OCI-LY7 (cell line): ENCODE results near the gene CABP7. TPM values are rescaled to one million over a fixed set of nuclear protein-coding genes. Genes with fewer than 3 reads are reported as not detected.

ENCODE experiments used
- BruUV-seq: library from RNA; stranded (reverse); fragments of 400-500 nt; replicated peaks from 2 replicates; lab custom pipeline; 2021; lab: Mats Ljungman, UMichigan
- CTCF ChIA-PET: fragments of 300-600 bp; sonication (Branson Sonifier 250); formaldehyde crosslinking; loops from one replicate; lab custom pipeline; 2022; ENCODE audit warnings: antibody characterized with exemption; ENCODE audit not compliant: unreplicated experiment; lab: Charles Lee
- POLR2A ChIA-PET: fragments of 300-600 bp; sonication (Branson Sonifier 250); formaldehyde crosslinking; loops from one replicate; lab custom pipeline; 2022; ENCODE audit warnings: antibody characterized with exemption; lab: Charles Lee
- DNase-seq: peaks from one replicate; pipeline ENCODE4 v3.0.0-alpha.2; 2015; ENCODE audit warnings: low spot score
- H2AFZ ChIP-seq: fragments of 200-600 bp; sonication (generic), shearing (Covaris generic); 2 replicates; pipeline ENCODE4 v1.6.1; 2014; ENCODE audit warnings: mild to moderate bottlenecking, antibody characterized with exemption, low read length, moderate library complexity
- H3K27ac ChIP-seq: fragments of 200-600 bp; sonication (generic); 2 replicates; pipeline ENCODE4 v1.5.1; 2014; ENCODE audit warnings: mixed run types, low read depth, mild to moderate bottlenecking, moderate library complexity, low read length, inconsistent platforms; ENCODE audit not compliant: poor library complexity, severe bottlenecking
- H3K36me3 ChIP-seq: fragments of 200-600 bp; sonication (generic); 2 replicates; pipeline ENCODE4 v1.6.1; 2014; ENCODE audit warnings: mild to moderate bottlenecking, antibody characterized with exemption, low read length, moderate library complexity, mixed read lengths; ENCODE audit not compliant: insufficient read depth
- H3K4me1 ChIP-seq: fragments of 200-600 bp; sonication (generic); 2 replicates; pipeline ENCODE4 v1.5.1; 2014; ENCODE audit warnings: mild to moderate bottlenecking, low read length; ENCODE audit not compliant: insufficient read depth, poor library complexity, severe bottlenecking
- H3K4me2 ChIP-seq: fragments of 200-600 bp; sonication (generic); 2 replicates; pipeline ENCODE4 v1.6.1; 2014; ENCODE audit warnings: mild to moderate bottlenecking, low read length
- H3K4me3 ChIP-seq: fragments of 200-600 bp; sonication (generic); 2 replicates; pipeline ENCODE4 v1.5.1; 2014; ENCODE audit warnings: mild to moderate bottlenecking, low read depth, low read length; ENCODE audit not compliant: poor library complexity, severe bottlenecking
- H3K79me2 ChIP-seq: fragments of 200-600 bp; sonication (generic); 2 replicates; pipeline ENCODE4 v1.6.1; 2016; ENCODE audit warnings: low read depth, mild to moderate bottlenecking, low read length, moderate library complexity, mixed read lengths; ENCODE audit not compliant: insufficient read depth
- H3K9me2 ChIP-seq: fragments of 200-600 bp; sonication (generic); 2 replicates; pipeline ENCODE4 v1.6.1; 2016; ENCODE audit warnings: mild to moderate bottlenecking, low read length, mixed read lengths; ENCODE audit not compliant: insufficient read depth
- H3K9me3 ChIP-seq: fragments of 200-600 bp; sonication (generic); 2 replicates; pipeline ENCODE4 v1.6.1; 2014; ENCODE audit warnings: mild to moderate bottlenecking, mixed run types, low read length, mixed read lengths
- H4K20me1 ChIP-seq: fragments of 200-600 bp; sonication (generic); 2 replicates; pipeline ENCODE4 v1.6.1; 2014; ENCODE audit warnings: mild to moderate bottlenecking, antibody characterized with exemption, low read length, moderate library complexity, mixed read lengths; ENCODE audit not compliant: insufficient read depth
- CTCF ChIP-seq: fragments of 200-600 bp; sonication (generic); conservative IDR thresholded peaks from 2 replicates; pipeline ENCODE4 v1.5.1; 2014; ENCODE audit warnings: mild to moderate bottlenecking, antibody characterized with exemption, low read length, moderate library complexity, mixed read lengths
- EZH2phosphoT487 ChIP-seq: fragments of 200-600 bp; sonication (generic); IDR thresholded peaks from 2 replicates; pipeline ENCODE4 v1.6.1; 2018; ENCODE audit warnings: low read depth, borderline replicate concordance, mild to moderate bottlenecking, mixed run types, antibody characterized with exemption, low read length, moderate library complexity, mixed read lengths
- intact Hi-C: fragments of 100-400 bp; cut with micrococcal nuclease; formaldehyde crosslinking; loops from one replicate; pipeline ENCODE4 v1.10.0; 2022; ENCODE audit not compliant: unreplicated experiment
- total RNA-seq, 2 experiments: library from RNA; depleted of rRNA in 1 of 2; stranded (reverse); fragments of >200 nt in 1 of 2; shearing (Covaris generic) in 1 of 2; gene quantifications; 2 replicates each; pipeline ENCODE4 v1.2.3, GENCODE V29; 2014 to 2022

The CABP7 gene
- total RNA-seq, 2 experiments from 2014 or later, result 0.06 TPM; not detected in 1

- H4K20me1 ChIP-seq, result no peaks in the 10 kb centered on the region
- DNase-seq, result no peak
- no peak for TF ChIP-seq CTCF
- no peak for TF ChIP-seq EZH2phosphoT487
- intact Hi-C loops, result no loop called here
- ChIA-PET CTCF (no interaction called here), POLR2A (interaction anchor here (0.6 to 0.7 kb wide), 3 partner anchors 8 to 422 kb away, joined by 3 to 7 read pairs (median 4); no protein-coding TSS in a partner anchor)
- no peak overlapping the region for H3K4me3 ChIP-seq
- no TSS peak for BruUV-seq
- no peak overlapping the region for H3K27ac ChIP-seq
- H3K4me1 ChIP-seq, result peaks cover 3% of the 10 kb centered on the region
- H3K36me3 ChIP-seq, result peaks cover 30% of the 10 kb centered on the region
- H3K79me2 ChIP-seq, result peaks cover 13% of the 10 kb centered on the region
- H2AFZ ChIP-seq, result no peak overlapping the region
- no peaks in the 10 kb centered on the region for H3K9me3 ChIP-seq
- H3K4me2 ChIP-seq, result no peak overlapping the region
- H3K9me2 ChIP-seq, result no peaks in the 10 kb centered on the region
Measured at GRCh38 chr22:29773233-29773632, 53.4 kb downstream of the CABP7 start.

- Histone ChIP-seq H3K4me3 (no peak overlapping the region), H3K4me2 (no peak overlapping the region), H4K20me1 (no peaks in the 10 kb centered on the region), H3K36me3 (no peaks in the 10 kb centered on the region), H2AFZ (no peak overlapping the region), H3K4me1 (no peaks in the 10 kb centered on the region), H3K9me3 (no peaks in the 10 kb centered on the region), H3K79me2 (no peaks in the 10 kb centered on the region), H3K27ac (no peak overlapping the region), H3K9me2 (no peaks in the 10 kb centered on the region)
- ChIA-PET CTCF (no interaction called here), POLR2A (no interaction called here)
- intact Hi-C loops, result no loop called here
- DNase-seq, result no peak
- no peak for TF ChIP-seq EZH2phosphoT487
- no peak for TF ChIP-seq CTCF
- BruUV-seq, result no TSS peak
Measured at GRCh38 chr22:29780220-29780619, 60.4 kb downstream of the CABP7 start.

- POLR2A ChIA-PET, result interaction anchor here (0.7 to 1.1 kb wide), 2 partner anchors 8 to 21 kb away, joined by 3 to 4 read pairs; no protein-coding TSS in a partner anchor
- intact Hi-C loops, result no loop called here
- BruUV-seq, result no TSS peak
- TF ChIP-seq CTCF, result no peak
- TF ChIP-seq EZH2phosphoT487, result no peak
- H3K4me2 ChIP-seq, result no peak overlapping the region
- H3K4me3 ChIP-seq, result no peak overlapping the region
- no peaks in the 10 kb centered on the region for H3K4me1 ChIP-seq
- H3K36me3 ChIP-seq, result no peaks in the 10 kb centered on the region
- DNase-seq, result no peak
- no peaks in the 10 kb centered on the region for H4K20me1 ChIP-seq
- H3K9me2 ChIP-seq, result no peaks in the 10 kb centered on the region
- H2AFZ ChIP-seq, result no peak overlapping the region
- no peaks in the 10 kb centered on the region for H3K79me2 ChIP-seq
- no peaks in the 10 kb centered on the region for H3K9me3 ChIP-seq
- CTCF ChIA-PET, result no interaction called here
- no peak overlapping the region for H3K27ac ChIP-seq
Measured at GRCh38 chr22:29780748-29781676, 61.2 kb downstream of the CABP7 start.
